Endothelial cell of umbilical vein (primary cell): ENCODE data around the gene FAM240B. TPM values are rescaled to one million over a fixed set of nuclear protein-coding genes. Genes with fewer than 3 reads are reported as not detected.

Source experiments
- BruUV-seq: library from RNA; stranded (reverse); fragments of 400-500 nt; replicated peaks from 2 replicates; lab custom pipeline; 2021; lab: Mats Ljungman, UMichigan
- CTCF ChIA-PET: fragments of 300-600, 350-600 bp; sonication (Branson Sonifier 250); formaldehyde crosslinking; loops from one replicate; lab custom pipeline; 2021; ENCODE audit warnings: antibody characterized with exemption, inconsistent platforms; lab: Charles Lee
- POLR2A ChIA-PET: fragments of 300-600, 350-600 bp; sonication (Branson Sonifier 250); formaldehyde crosslinking; loops from one replicate; lab custom pipeline; 2021; ENCODE audit warnings: antibody characterized with exemption, inconsistent platforms; lab: Charles Lee
- DNase-seq: peaks from one replicate; pipeline ENCODE4 v3.0.0-alpha.2; 2011; ENCODE audit warnings: low read depth, low spot score
- FAIRE-seq: peaks from 2 replicates; lab custom pipeline; 2011; peaks lifted over from hg19 to GRCh38; lab: Jason Lieb, UNC
- H2AFZ ChIP-seq: 2 replicates; pipeline ENCODE4 v1.6.0; 2012; ENCODE audit warnings: low read depth, low read length, control low read depth, inconsistent platforms
- H3K27ac ChIP-seq: 2 replicates; pipeline ENCODE4 v1.5.1; 2011; ENCODE audit warnings: low read depth, mild to moderate bottlenecking, control low read depth, low read length, moderate library complexity; ENCODE audit not compliant: insufficient read depth
- H3K27me3 ChIP-seq, 2 experiments: 2 replicates each; pipeline versions ENCODE4 v1.6.0 to v1.6.1; 2011; ENCODE audit warnings: low read length in 2 of 2, mixed read lengths in 1 of 2; ENCODE audit not compliant: control insufficient read depth in 2 of 2, insufficient read depth in 2 of 2
- H3K36me3 ChIP-seq, 2 experiments: 2 replicates in 1 of 2; 3 replicates in 1 of 2; pipeline ENCODE4 v1.5.1; 2011; ENCODE audit warnings: low read length in 2 of 2, mild to moderate bottlenecking in 1 of 2, moderate library complexity in 1 of 2; ENCODE audit not compliant: control insufficient read depth in 2 of 2, insufficient read depth in 2 of 2; ENCODE audit errors: extremely low read depth in 1 of 2
- H3K4me1 ChIP-seq: 3 replicates; pipeline ENCODE4 v1.5.1; 2011; ENCODE audit warnings: mild to moderate bottlenecking, low read length; ENCODE audit not compliant: control insufficient read depth, insufficient read depth; ENCODE audit errors: extremely low read depth
- H3K4me2 ChIP-seq: 2 replicates; pipeline ENCODE4 v1.6.1; 2011; ENCODE audit warnings: low read length, control low read depth, mixed read lengths; ENCODE audit not compliant: insufficient read depth
- H3K4me3 ChIP-seq, 3 experiments: fragments of 200-600 bp in 1 of 3; sonication (generic), shearing (Covaris generic) in 1 of 3; replicated peaks in 1 of 3; 2 replicates each; pipeline ENCODE4 v1.5.1; 2011 to 2016; ENCODE audit warnings: control low read depth in 3 of 3, low read length in 3 of 3, mild to moderate bottlenecking in 2 of 3, inconsistent platforms in 1 of 3, low read depth in 1 of 3, moderate library complexity in 1 of 3; ENCODE audit not compliant: insufficient read depth in 1 of 3
- H3K79me2 ChIP-seq: 2 replicates; pipeline ENCODE4 v1.6.0; 2012; ENCODE audit warnings: low read length, inconsistent platforms; ENCODE audit not compliant: control insufficient read depth, insufficient read depth
- H3K9ac ChIP-seq: replicated peaks from 2 replicates; pipeline ENCODE3; 2011; ENCODE audit warnings: low read length, control low read depth; ENCODE audit not compliant: insufficient read depth; ENCODE audit errors: extremely low read depth
- H3K9me1 ChIP-seq: replicated peaks from 3 replicates; pipeline ENCODE4 v1.6.0; 2011; ENCODE audit warnings: mild to moderate bottlenecking, low read length; ENCODE audit not compliant: control insufficient read depth, insufficient read depth; ENCODE audit errors: extremely low read depth
- H3K9me3 ChIP-seq: replicated peaks from 2 replicates; pipeline ENCODE4 v1.5.1; 2012; ENCODE audit warnings: low read length, inconsistent platforms; ENCODE audit not compliant: control insufficient read depth, insufficient read depth
- H4K20me1 ChIP-seq: replicated peaks from 2 replicates; pipeline ENCODE3; 2011; ENCODE audit warnings: mild to moderate bottlenecking, low read length; ENCODE audit not compliant: control insufficient read depth, insufficient read depth; ENCODE audit errors: extremely low read depth
- EZH2 ChIP-seq: IDR thresholded peaks from 2 replicates; pipeline ENCODE4 v1.6.1; 2012; ENCODE audit warnings: borderline replicate concordance, low read depth, mild to moderate bottlenecking, moderate library complexity, low read length, inconsistent platforms; ENCODE audit not compliant: severe bottlenecking
- FOS ChIP-seq: IDR thresholded peaks from 2 replicates; pipeline ENCODE4 v1.6.1; 2011; ENCODE audit warnings: mild to moderate bottlenecking, low read length, moderate library complexity, borderline replicate concordance; ENCODE audit not compliant: insufficient read depth
- GATA2 ChIP-seq: IDR thresholded peaks from 2 replicates; pipeline ENCODE4 v1.7.0; 2011; ENCODE audit warnings: low read depth, mild to moderate bottlenecking, moderate library complexity, mixed read lengths, low read length; ENCODE audit not compliant: insufficient read length, insufficient read depth
- JUN ChIP-seq: IDR thresholded peaks from 2 replicates; pipeline ENCODE4 v1.6.1; 2011; ENCODE audit warnings: borderline replicate concordance, low read depth; ENCODE audit not compliant: insufficient read length, insufficient read depth
- MYC ChIP-seq: IDR thresholded peaks from one replicate; pipeline ENCODE4 v1.6.1; 2011; ENCODE audit warnings: mild to moderate bottlenecking, low read depth, low read length
- POLR2A ChIP-seq: IDR thresholded peaks from 2 replicates; pipeline ENCODE4 v1.6.1; 2012; ENCODE audit warnings: low read depth, mild to moderate bottlenecking, control low read depth, low read length
- POLR2AphosphoS5 ChIP-seq: IDR thresholded peaks from 2 replicates; pipeline ENCODE4 v1.6.1; 2012; ENCODE audit warnings: low read depth, mild to moderate bottlenecking, control low read depth, low read length, moderate library complexity; ENCODE audit not compliant: insufficient read depth
- dilution Hi-C: fragments of 300-500 bp; cut with MboI; formaldehyde crosslinking; loops from one replicate; pipeline ENCODE4 v1.15.0; 2019; ENCODE audit warnings: low sequenced_read_pairs; ENCODE audit not compliant: extremely low pct_ligation_motif_present
- intact Hi-C: fragments of 100-400 bp; cut with micrococcal nuclease; formaldehyde crosslinking; loops from one replicate; pipeline ENCODE4 v1.10.0; 2022
- polyA plus RNA-seq, 4 experiments: library from polyadenylated mRNA; depleted of rRNA in 3 of 4; stranded (reverse) in 3 of 4; unstranded in 1 of 4; fragments of >200 nt; gene quantifications; 2 replicates each; pipeline versions ENCODE4 v1.2.1 to v1.2.3, GENCODE V29; 2011 to 2012; ENCODE audit warnings: missing spikeins in 1 of 4
- total RNA-seq: library from RNA; stranded (reverse); gene quantifications from 2 replicates; pipeline ENCODE4 v1.2.3, GENCODE V29; 2021
- TF ChIP-seq, protein P1 (sequence below): IDR thresholded peaks from 2 replicates; pipeline ENCODE4 v1.6.1; 2011; ENCODE audit not compliant: insufficient read depth, insufficient read length
- TF ChIP-seq, protein P2 (sequence below), 2 donors: IDR thresholded peaks; 1 replicate in 1 of 2; 2 replicates in 1 of 2; pipeline ENCODE4 v1.5.1; 2011; ENCODE audit warnings: low read length in 2 of 2, mild to moderate bottlenecking in 2 of 2, moderate library complexity in 2 of 2, control low read depth in 1 of 2, inconsistent platforms in 1 of 2, low read depth in 1 of 2; ENCODE audit not compliant: insufficient read depth in 1 of 2; ENCODE audit errors: extremely low read depth in 1 of 2

Gene FAM240B
- total and polyA plus RNA-seq, 2 donors (not counting 3 experiments of a cell fraction or from before 2014, with no cell fraction given), result not detected

DNA sequence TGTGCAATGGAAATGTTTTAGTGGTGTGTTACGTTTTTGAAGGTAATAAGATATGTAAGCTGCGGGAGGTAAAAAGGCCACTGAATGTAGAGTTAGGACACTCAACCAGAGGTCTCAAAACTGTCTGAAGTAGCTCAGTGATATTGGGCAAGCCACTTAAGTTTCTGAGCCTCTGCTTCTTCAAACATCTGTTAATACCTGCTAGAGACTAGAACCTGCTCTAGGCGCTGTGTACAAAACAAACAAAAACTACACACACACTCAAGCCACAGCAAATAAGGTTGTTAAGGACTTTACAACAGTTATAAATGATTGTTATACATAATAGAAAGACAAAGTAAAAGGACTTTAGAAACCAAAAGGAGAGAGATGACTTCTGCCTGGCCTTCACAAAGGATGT, 24.6 kb upstream of the FAM240B start:
- H4K20me1 ChIP-seq, result no peaks in the 10 kb centered on the region
- no peaks in the 10 kb centered on the region for H3K9me1 ChIP-seq
- H3K36me3 ChIP-seq, result no peaks in the 10 kb centered on the region
- H3K27me3 ChIP-seq, result peaks cover 0 to 4% of the 10 kb centered on the region in 2 experiments
- ChIA-PET POLR2A (no interaction called here), CTCF (no interaction called here)
- H3K79me2 ChIP-seq, result no peaks in the 10 kb centered on the region
- no peak overlapping the region for H2AFZ ChIP-seq
- no peak overlapping the region for H3K4me2 ChIP-seq
- no peaks in the 10 kb centered on the region for H3K4me1 ChIP-seq
- no peak overlapping the region for H3K9ac ChIP-seq
- DNase-seq, result no peak
- intact Hi-C loops, result no loop called here
- TF ChIP-seq POLR2AphosphoS5 (no peak), JUN (no peak), FOS (no peak), POLR2A (no peak), EZH2 (no peak), GATA2 (no peak), MYC (no peak)
- TF ChIP-seq, protein P1, sequence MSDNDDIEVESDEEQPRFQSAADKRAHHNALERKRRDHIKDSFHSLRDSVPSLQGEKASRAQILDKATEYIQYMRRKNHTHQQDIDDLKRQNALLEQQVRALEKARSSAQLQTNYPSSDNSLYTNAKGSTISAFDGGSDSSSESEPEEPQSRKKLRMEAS, result no peak
- TF ChIP-seq, protein P2, sequence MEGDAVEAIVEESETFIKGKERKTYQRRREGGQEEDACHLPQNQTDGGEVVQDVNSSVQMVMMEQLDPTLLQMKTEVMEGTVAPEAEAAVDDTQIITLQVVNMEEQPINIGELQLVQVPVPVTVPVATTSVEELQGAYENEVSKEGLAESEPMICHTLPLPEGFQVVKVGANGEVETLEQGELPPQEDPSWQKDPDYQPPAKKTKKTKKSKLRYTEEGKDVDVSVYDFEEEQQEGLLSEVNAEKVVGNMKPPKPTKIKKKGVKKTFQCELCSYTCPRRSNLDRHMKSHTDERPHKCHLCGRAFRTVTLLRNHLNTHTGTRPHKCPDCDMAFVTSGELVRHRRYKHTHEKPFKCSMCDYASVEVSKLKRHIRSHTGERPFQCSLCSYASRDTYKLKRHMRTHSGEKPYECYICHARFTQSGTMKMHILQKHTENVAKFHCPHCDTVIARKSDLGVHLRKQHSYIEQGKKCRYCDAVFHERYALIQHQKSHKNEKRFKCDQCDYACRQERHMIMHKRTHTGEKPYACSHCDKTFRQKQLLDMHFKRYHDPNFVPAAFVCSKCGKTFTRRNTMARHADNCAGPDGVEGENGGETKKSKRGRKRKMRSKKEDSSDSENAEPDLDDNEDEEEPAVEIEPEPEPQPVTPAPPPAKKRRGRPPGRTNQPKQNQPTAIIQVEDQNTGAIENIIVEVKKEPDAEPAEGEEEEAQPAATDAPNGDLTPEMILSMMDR (IDR thresholded peaks at IDR 0.05; ENCODE audit: extremely low read depth in 1 of 2, insufficient read depth in 1 of 2, low read depth in 1 of 2, low read length in 2 of 2), result no peak
- FAIRE-seq, result no peak
- H3K27ac ChIP-seq, result no peak overlapping the region
- H3K4me3 ChIP-seq, result no peak overlapping the region
- dilution Hi-C loops, result no loop called here
- BruUV-seq, result no TSS peak
- H3K9me3 ChIP-seq, result no peaks in the 10 kb centered on the region
